A673 (cell line): Measurements from ENCODE around the gene MAPK11. TPM values are rescaled to one million over a fixed set of nuclear protein-coding genes. Genes with fewer than 3 reads are reported as not detected.

Experiments
- BruUV-seq: library from RNA; stranded (reverse); fragments of 400-500 nt; replicated peaks from 2 replicates; lab custom pipeline; 2021; lab: Mats Ljungman, UMichigan
- CTCF ChIA-PET: fragments of 300-600 bp; sonication (Branson Sonifier 250); formaldehyde crosslinking; loops from one replicate; lab custom pipeline; 2022; ENCODE audit warnings: antibody characterized with exemption; lab: Charles Lee
- POLR2A ChIA-PET: fragments of 300-600 bp; sonication (Branson Sonifier 250); formaldehyde crosslinking; loops from one replicate; lab custom pipeline; 2022; ENCODE audit warnings: antibody characterized with exemption; ENCODE audit not compliant: low non-redundant PET; lab: Charles Lee
- DNase-seq: peaks from one replicate; pipeline ENCODE4 v3.0.0-alpha.2; 2015; ENCODE audit warnings: low spot score
- H3K27ac ChIP-seq: fragments of 200-600 bp; sonication (generic); 2 replicates; pipeline ENCODE4 v1.5.1; 2016; ENCODE audit warnings: mixed run types, low read depth, mild to moderate bottlenecking, mixed read lengths, antibody characterized with exemption, low read length; ENCODE audit not compliant: poor library complexity, severe bottlenecking
- H3K27me3 ChIP-seq: fragments of 200-600 bp; sonication (generic); replicated peaks from 2 replicates; pipeline ENCODE4 v1.6.1; 2017; ENCODE audit warnings: mixed run types, low read depth, mild to moderate bottlenecking, mixed read lengths, antibody characterized with exemption, low read length; ENCODE audit not compliant: insufficient read depth, poor library complexity
- H3K36me3 ChIP-seq: fragments of 200-600 bp; sonication (generic); 2 replicates; pipeline ENCODE4 v1.6.1; 2016; ENCODE audit warnings: mixed run types, mild to moderate bottlenecking, mixed read lengths, antibody characterized with exemption, low read length; ENCODE audit not compliant: insufficient read depth, poor library complexity, severe bottlenecking
- H3K4me1 ChIP-seq: fragments of 200-600 bp; sonication (generic); 2 replicates; pipeline ENCODE4 v1.6.1; 2017; ENCODE audit warnings: mixed run types, mild to moderate bottlenecking, mixed read lengths, antibody characterized with exemption, low read length; ENCODE audit not compliant: insufficient read depth, poor library complexity, severe bottlenecking
- H3K4me3 ChIP-seq: fragments of 200-600 bp; sonication (generic); 2 replicates; pipeline ENCODE4 v1.5.1; 2016; ENCODE audit warnings: low read depth, mixed run types, mild to moderate bottlenecking, mixed read lengths, low read length; ENCODE audit not compliant: poor library complexity, severe bottlenecking
- H3K9me3 ChIP-seq: fragments of 200-600 bp; sonication (generic); 2 replicates; pipeline ENCODE4 v1.6.1; 2016; ENCODE audit warnings: mixed run types, low read depth, mild to moderate bottlenecking, mixed read lengths, antibody characterized with exemption, low read length; ENCODE audit not compliant: poor library complexity, severe bottlenecking
- EZH2 ChIP-seq: fragments of 200-600 bp; sonication (generic); IDR thresholded peaks from 2 replicates; pipeline ENCODE4 v1.6.1; 2017; ENCODE audit warnings: borderline replicate concordance, low read depth, mild to moderate bottlenecking, mixed read lengths, antibody characterized with exemption, low read length; ENCODE audit not compliant: poor library complexity, severe bottlenecking
- intact Hi-C: fragments of 100-400 bp; cut with micrococcal nuclease; formaldehyde crosslinking; loops from one replicate; pipeline ENCODE4 v1.10.0; 2022; ENCODE audit not compliant: unreplicated experiment
- total RNA-seq: library from RNA; stranded (reverse); gene quantifications from 2 replicates; pipeline ENCODE4 v1.2.3, GENCODE V29; 2021
- TF ChIP-seq, protein P1 (sequence below): fragments of 300-800, 200-600 bp; sonication (generic); conservative IDR thresholded peaks from 2 replicates; pipeline ENCODE4 v1.5.1; 2017; ENCODE audit warnings: low read depth, mild to moderate bottlenecking, antibody characterized with exemption, low read length, moderate library complexity, mixed read lengths

MAPK11 gene
- total RNA-seq, 1 experiment from 2014 or later = 5.4 TPM

GRCh38 chr22:50258361-50259292, 11.6 kb downstream of the MAPK11 start:
- no TSS peak for BruUV-seq
- no peaks in the 10 kb centered on the region for H3K36me3 ChIP-seq
- H3K27me3 ChIP-seq = no peaks in the 10 kb centered on the region
- TF ChIP-seq, protein P1, sequence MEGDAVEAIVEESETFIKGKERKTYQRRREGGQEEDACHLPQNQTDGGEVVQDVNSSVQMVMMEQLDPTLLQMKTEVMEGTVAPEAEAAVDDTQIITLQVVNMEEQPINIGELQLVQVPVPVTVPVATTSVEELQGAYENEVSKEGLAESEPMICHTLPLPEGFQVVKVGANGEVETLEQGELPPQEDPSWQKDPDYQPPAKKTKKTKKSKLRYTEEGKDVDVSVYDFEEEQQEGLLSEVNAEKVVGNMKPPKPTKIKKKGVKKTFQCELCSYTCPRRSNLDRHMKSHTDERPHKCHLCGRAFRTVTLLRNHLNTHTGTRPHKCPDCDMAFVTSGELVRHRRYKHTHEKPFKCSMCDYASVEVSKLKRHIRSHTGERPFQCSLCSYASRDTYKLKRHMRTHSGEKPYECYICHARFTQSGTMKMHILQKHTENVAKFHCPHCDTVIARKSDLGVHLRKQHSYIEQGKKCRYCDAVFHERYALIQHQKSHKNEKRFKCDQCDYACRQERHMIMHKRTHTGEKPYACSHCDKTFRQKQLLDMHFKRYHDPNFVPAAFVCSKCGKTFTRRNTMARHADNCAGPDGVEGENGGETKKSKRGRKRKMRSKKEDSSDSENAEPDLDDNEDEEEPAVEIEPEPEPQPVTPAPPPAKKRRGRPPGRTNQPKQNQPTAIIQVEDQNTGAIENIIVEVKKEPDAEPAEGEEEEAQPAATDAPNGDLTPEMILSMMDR = no peak
- TF ChIP-seq EZH2 = no peak
- DNase-seq = no peak
- no peak overlapping the region for H3K4me3 ChIP-seq
- ChIA-PET POLR2A (no interaction called here), CTCF (no interaction called here)
- no peak overlapping the region for H3K27ac ChIP-seq
- no peaks in the 10 kb centered on the region for H3K9me3 ChIP-seq
- peaks cover 11% of the 10 kb centered on the region for H3K4me1 ChIP-seq
- intact Hi-C loops = no loop called here

GRCh38 chr22:50257451-50258360, 12.5 kb downstream of the MAPK11 start:
- TF ChIP-seq EZH2 = no peak
- TF ChIP-seq, protein P1 = no peak
- Histone ChIP-seq H3K36me3 (no peaks in the 10 kb centered on the region), H3K9me3 (no peaks in the 10 kb centered on the region), H3K4me1 (peaks cover 9% of the 10 kb centered on the region), H3K4me3 (no peak overlapping the region), H3K27me3 (no peaks in the 10 kb centered on the region), H3K27ac (no peak overlapping the region)
- ChIA-PET POLR2A (no interaction called here), CTCF (no interaction called here)
- BruUV-seq = no TSS peak
- intact Hi-C loops = no loop called here
- DNase-seq = no peak

DNA sequence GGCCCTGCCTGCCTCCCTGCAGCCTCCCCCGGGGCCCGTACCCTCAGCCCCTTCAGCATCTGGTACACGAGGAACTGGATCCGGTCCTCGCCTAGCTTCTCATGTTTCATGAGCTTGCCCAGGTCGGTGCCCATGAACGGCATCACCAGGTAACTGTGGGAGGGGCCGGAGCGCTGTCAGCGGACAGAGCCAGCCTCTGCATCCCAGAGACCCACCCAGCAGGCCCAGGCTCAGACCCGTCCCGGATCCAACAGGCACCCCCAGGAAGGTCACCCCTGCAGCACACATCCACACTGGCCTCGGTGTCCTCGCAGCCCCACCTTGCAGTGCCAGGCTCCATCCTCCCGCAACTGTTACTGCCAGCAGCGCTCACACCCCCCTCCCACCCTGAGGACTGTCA, 13.1 kb downstream of the MAPK11 start:
- ChIA-PET POLR2A (no interaction called here), CTCF (no interaction called here)
- Histone ChIP-seq H3K27me3 (no peaks in the 10 kb centered on the region), H3K4me3 (no peak overlapping the region), H3K9me3 (no peaks in the 10 kb centered on the region), H3K4me1 (peaks cover 3% of the 10 kb centered on the region), H3K27ac (no peak overlapping the region), H3K36me3 (no peaks in the 10 kb centered on the region)
- DNase-seq = no peak
- no TSS peak for BruUV-seq
- TF ChIP-seq, protein P1 = no peak
- no peak for TF ChIP-seq EZH2
- intact Hi-C loops = no loop called here
